Nephron (organoid): ENCODE results near the gene ATP8B3.
A peak's percentile ranks its signal among the peaks of the same experiment; 100 is the strongest.

Source experiments
- H3K27ac Mint-ChIP-seq, 3 experiments: 2 replicates each; pipeline ENCODE4 v1.8.0; 2020; ENCODE audit warnings: mixed read lengths in 3 of 3, mild to moderate bottlenecking in 2 of 3, moderate library complexity in 1 of 3
- H3K27me3 Mint-ChIP-seq: 2 replicates; pipeline ENCODE4 v1.8.0; 2021; ENCODE audit warnings: low read depth, mild to moderate bottlenecking, moderate library complexity, mixed read lengths
- H3K36me3 Mint-ChIP-seq: 2 replicates; pipeline ENCODE4 v1.8.0; 2020; ENCODE audit warnings: low read depth, mixed read lengths
- H3K4me1 Mint-ChIP-seq: 2 replicates; pipeline ENCODE4 v1.8.0; 2020; ENCODE audit warnings: mixed read lengths
- H3K4me3 Mint-ChIP-seq, 3 experiments: 2 replicates each; pipeline ENCODE4 v1.8.0; 2020; ENCODE audit warnings: mild to moderate bottlenecking in 3 of 3, mixed read lengths in 3 of 3, moderate library complexity in 2 of 3
- H3K9me3 Mint-ChIP-seq: 2 replicates; pipeline ENCODE4 v1.8.0; 2020; ENCODE audit warnings: mixed read lengths
- TF ChIP-seq, protein P1 (sequence below), 3 experiments: fragments of 200-600 bp; sonication (generic); IDR thresholded peaks; one replicate each; pipeline ENCODE4 v1.5.0; 2021; ENCODE audit warnings: antibody characterized with exemption in 3 of 3; ENCODE audit not compliant: unreplicated experiment in 3 of 3

The ATP8B3 gene

DNA sequence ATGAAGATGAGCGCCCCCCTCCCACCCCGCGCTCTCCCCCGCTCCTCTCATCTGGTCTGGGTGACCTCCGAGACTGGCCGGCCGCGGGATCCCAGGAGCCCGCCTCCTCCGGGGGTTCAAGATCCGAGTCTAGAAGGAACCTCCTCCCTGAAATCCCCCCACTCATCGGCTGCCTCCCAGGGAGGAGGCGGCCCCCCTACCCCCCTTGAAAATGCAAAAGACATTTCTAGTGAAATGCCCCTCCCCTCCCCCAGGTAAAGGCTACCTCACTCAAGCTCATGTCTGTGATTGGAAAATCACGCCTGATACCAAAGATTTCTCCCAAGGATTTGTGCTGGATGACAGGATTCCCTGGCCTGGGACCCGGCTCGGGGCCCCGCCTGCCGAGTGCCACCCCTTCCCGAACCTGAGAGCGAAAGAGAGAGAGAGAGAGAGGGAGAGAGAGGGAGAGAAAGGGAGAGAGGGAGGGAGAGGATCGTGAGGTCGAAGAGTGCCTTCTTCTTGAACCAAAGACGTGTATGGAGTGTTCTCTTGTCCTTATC, 35.4 kb downstream of the ATP8B3 start:
- no peak overlapping the region for H3K27ac Mint-ChIP-seq
- H3K4me3 Mint-ChIP-seq = no peak overlapping the region
- no peaks in the 10 kb centered on the region for H3K36me3 Mint-ChIP-seq
- H3K9me3 Mint-ChIP-seq = peaks cover 21% of the 10 kb centered on the region
- TF ChIP-seq, protein P1, sequence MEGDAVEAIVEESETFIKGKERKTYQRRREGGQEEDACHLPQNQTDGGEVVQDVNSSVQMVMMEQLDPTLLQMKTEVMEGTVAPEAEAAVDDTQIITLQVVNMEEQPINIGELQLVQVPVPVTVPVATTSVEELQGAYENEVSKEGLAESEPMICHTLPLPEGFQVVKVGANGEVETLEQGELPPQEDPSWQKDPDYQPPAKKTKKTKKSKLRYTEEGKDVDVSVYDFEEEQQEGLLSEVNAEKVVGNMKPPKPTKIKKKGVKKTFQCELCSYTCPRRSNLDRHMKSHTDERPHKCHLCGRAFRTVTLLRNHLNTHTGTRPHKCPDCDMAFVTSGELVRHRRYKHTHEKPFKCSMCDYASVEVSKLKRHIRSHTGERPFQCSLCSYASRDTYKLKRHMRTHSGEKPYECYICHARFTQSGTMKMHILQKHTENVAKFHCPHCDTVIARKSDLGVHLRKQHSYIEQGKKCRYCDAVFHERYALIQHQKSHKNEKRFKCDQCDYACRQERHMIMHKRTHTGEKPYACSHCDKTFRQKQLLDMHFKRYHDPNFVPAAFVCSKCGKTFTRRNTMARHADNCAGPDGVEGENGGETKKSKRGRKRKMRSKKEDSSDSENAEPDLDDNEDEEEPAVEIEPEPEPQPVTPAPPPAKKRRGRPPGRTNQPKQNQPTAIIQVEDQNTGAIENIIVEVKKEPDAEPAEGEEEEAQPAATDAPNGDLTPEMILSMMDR (IDR thresholded peaks at IDR 0.05; ENCODE audit: unreplicated experiment in 3 of 3) = no peak
- H3K27me3 Mint-ChIP-seq = peaks cover 95% of the 10 kb centered on the region
- peaks cover 6% of the 10 kb centered on the region for H3K4me1 Mint-ChIP-seq

DNA sequence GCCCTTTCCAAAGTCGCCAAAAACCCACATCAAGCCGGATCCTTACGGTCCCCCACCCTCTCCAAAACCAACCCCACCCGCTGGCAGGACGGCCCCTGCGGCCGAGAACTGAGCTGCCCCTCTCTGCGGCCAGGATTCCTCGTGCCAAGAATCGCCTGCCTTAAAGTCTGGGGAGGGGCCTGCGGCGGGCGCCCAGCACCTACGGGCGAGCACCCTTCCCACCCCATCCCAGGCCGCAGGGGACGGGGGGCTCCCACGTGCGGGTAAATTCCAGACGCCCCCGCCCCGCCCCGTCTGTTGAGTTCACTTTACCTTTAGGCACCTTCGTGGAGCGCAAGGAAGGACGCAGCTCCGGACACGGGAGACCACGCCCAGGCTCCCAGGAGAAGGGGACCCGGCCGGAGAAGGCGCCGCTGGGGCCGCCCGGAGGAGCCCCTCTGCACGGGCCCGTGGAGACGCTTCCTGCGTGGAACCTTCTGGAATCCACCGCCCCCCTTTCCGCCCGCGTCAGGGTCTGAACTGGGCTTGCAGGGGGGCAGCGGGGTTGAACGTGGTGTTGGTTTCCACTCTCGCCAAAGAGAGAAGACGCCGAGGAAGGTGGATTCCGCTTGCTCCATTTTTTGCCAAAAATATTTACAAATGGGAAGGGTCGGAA, 36.0 kb downstream of the ATP8B3 start:
- peaks cover 95% of the 10 kb centered on the region for H3K27me3 Mint-ChIP-seq
- H3K4me1 Mint-ChIP-seq = peaks cover 6% of the 10 kb centered on the region
- H3K4me3 Mint-ChIP-seq = no peak overlapping the region
- H3K36me3 Mint-ChIP-seq = no peaks in the 10 kb centered on the region
- H3K9me3 Mint-ChIP-seq = peaks cover 26% of the 10 kb centered on the region
- TF ChIP-seq, protein P1 (IDR thresholded peaks at IDR 0.05; ENCODE audit: unreplicated experiment in 3 of 3) = no peak
- no peak overlapping the region for H3K27ac Mint-ChIP-seq

DNA sequence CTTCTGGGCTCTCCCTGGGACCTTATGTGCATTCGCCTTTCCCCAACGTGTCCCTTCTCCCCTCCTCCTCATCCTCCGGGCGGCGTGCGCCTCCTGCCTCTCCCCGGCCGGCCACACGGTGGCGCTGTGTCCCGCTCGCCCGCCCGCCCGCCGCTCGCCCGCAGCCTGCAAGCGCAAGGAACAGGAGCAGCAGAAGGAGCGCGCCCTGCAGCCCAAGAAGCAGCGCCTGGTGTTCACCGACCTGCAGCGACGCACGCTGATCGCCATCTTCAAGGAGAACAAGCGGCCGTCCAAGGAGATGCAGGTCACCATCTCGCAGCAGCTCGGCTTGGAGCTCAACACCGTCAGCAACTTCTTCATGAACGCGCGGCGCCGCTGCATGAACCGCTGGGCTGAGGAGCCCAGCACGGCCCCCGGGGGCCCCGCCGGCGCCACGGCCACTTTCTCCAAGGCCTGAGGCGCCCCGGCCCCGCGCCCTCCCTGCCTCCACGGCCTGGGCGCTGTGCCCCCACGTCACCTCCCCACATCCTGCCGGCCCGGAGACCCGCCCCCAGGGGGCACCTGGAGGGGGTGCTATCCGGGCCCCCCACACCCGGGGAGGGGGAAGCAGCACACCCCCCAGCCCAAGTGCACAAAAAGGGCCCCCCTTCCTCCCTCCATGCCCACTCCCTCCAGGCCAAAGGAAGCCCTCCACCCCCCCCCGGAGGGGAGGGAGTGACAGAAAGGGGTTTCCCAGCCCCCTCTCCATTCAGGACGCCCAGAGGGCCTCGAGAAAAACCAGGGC, 36.9 kb downstream of the ATP8B3 start:
- TF ChIP-seq, protein P1 (IDR thresholded peaks at IDR 0.05; ENCODE audit: unreplicated experiment in 3 of 3) = peak; percentile 26 to 46 (median 26)
- peaks cover 95% of the 10 kb centered on the region for H3K27me3 Mint-ChIP-seq
- no peak overlapping the region for H3K27ac Mint-ChIP-seq
- H3K4me3 Mint-ChIP-seq = no peak overlapping the region
- peaks cover 6% of the 10 kb centered on the region for H3K4me1 Mint-ChIP-seq
- peaks cover 28% of the 10 kb centered on the region for H3K9me3 Mint-ChIP-seq
- H3K36me3 Mint-ChIP-seq = no peaks in the 10 kb centered on the region

DNA sequence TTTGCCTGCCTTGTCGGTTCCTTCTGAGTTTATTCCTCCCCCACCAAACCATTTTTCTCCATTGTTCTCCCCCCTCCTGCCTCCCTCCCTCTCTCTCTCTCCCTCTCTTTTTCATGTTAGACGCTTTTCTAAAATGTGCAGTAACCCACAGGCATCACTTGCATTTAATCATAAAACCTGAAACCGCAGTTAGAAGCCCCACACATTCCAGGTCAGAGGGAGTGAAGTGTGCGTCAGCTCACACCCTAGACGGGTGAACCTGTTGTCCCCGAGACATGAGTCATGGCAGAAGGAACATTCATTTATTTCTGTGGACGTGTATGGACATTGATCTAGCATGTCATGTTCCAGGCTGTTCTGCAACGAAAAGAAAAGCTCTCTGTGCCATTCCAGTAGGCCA, 38.9 kb downstream of the ATP8B3 start:
- no peaks in the 10 kb centered on the region for H3K4me1 Mint-ChIP-seq
- H3K27ac Mint-ChIP-seq = no peak overlapping the region
- H3K36me3 Mint-ChIP-seq = no peaks in the 10 kb centered on the region
- peaks cover 32% of the 10 kb centered on the region for H3K9me3 Mint-ChIP-seq
- H3K27me3 Mint-ChIP-seq = peaks cover 97% of the 10 kb centered on the region
- no peak overlapping the region for H3K4me3 Mint-ChIP-seq
- TF ChIP-seq, protein P1 (IDR thresholded peaks at IDR 0.05; ENCODE audit: unreplicated experiment in 3 of 3) = no peak

DNA sequence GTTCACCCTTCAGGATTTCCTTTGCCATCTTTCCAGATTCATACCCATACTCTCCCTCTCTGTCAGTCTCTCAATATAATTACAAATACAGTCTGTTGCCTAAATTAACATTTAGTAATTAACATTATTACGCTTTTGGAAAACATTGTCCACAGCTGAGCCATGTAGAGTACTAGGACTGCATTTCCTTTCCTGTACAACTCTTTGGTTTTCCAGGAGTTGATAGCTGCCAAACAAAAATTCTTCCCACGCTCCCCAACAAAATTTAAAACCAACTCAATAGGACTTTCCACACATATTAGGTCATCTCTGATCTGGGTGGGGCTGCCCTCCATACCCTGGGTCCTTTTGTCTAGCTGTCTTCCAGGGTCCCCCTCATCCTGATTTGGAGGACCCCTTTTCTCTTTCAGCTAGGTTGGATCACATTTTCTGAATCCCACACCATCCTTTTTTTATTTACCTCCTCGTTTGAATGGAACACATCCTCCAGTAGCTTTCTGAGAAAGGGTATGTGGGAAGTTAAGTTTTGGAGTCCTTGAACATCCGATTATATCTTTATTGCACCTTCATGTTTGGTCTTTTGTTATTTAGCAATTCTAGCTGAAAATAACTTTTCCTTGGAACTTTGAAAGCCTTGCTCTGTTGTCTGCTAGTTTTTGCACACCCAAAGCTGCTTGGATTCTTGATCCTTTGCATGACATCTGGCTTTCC, 41.1 kb downstream of the ATP8B3 start:
- Mint-ChIP-seq H3K4me1 (no peaks in the 10 kb centered on the region), H3K36me3 (no peaks in the 10 kb centered on the region), H3K4me3 (no peak overlapping the region), H3K27me3 (peaks cover 97% of the 10 kb centered on the region), H3K9me3 (peaks cover 27% of the 10 kb centered on the region), H3K27ac (no peak overlapping the region)
- TF ChIP-seq, protein P1 (IDR thresholded peaks at IDR 0.05; ENCODE audit: unreplicated experiment in 3 of 3) = no peak
